Activated T-helper 1 cell treated with anti-CD3 and anti-CD28 coated beads, Interleukin-12 subunit alpha, Interleukin-12 subunit beta, Interleukin-2, Interleukin-4 antibody, amounts not matched to agents 30 ng/mL and 10 ng/mL and 1 ng/mL, durations not matched to agents 14 hours and 24 hours and 36 hours (primary cell): ENCODE data around the gene MCM9. TPM values are rescaled to one million over a fixed set of nuclear protein-coding genes. Genes with fewer than 3 reads are reported as not detected.

ENCODE experiments used
- DNase-seq: peaks from one replicate; pipeline ENCODE4 v3.0.0; 2021; ENCODE audit warnings: low spot score
- H3K27ac Mint-ChIP-seq: one replicate; pipeline ENCODE4 v1.8.0; 2021; ENCODE audit warnings: mild to moderate bottlenecking, mixed read lengths
- H3K27me3 Mint-ChIP-seq: one replicate; pipeline ENCODE4 v1.8.0; 2022; ENCODE audit warnings: mild to moderate bottlenecking, moderate library complexity, mixed read lengths; ENCODE audit not compliant: insufficient read depth
- H3K36me3 Mint-ChIP-seq: one replicate; pipeline ENCODE4 v1.8.0; 2021; ENCODE audit warnings: low read depth, mixed read lengths
- H3K4me1 Mint-ChIP-seq: one replicate; pipeline ENCODE4 v1.8.0; 2021; ENCODE audit warnings: low read depth, mixed read lengths
- H3K4me3 Mint-ChIP-seq: one replicate; pipeline ENCODE4 v1.8.0; 2021; ENCODE audit warnings: mild to moderate bottlenecking, moderate library complexity, mixed read lengths
- H3K9me3 Mint-ChIP-seq: one replicate; pipeline ENCODE4 v1.8.0; 2021; ENCODE audit warnings: mixed read lengths
- intact Hi-C: fragments of 100-400 bp; cut with micrococcal nuclease; formaldehyde crosslinking; loops from one replicate; pipeline ENCODE4 v1.15.1; 2024
- total RNA-seq: library from RNA; stranded (reverse); gene quantifications from 2 replicates; pipeline ENCODE4 v1.2.3, GENCODE V29; 2022

Gene MCM9
- 19.8 and 24.4 TPM in 2 replicates for total RNA-seq

DNA sequence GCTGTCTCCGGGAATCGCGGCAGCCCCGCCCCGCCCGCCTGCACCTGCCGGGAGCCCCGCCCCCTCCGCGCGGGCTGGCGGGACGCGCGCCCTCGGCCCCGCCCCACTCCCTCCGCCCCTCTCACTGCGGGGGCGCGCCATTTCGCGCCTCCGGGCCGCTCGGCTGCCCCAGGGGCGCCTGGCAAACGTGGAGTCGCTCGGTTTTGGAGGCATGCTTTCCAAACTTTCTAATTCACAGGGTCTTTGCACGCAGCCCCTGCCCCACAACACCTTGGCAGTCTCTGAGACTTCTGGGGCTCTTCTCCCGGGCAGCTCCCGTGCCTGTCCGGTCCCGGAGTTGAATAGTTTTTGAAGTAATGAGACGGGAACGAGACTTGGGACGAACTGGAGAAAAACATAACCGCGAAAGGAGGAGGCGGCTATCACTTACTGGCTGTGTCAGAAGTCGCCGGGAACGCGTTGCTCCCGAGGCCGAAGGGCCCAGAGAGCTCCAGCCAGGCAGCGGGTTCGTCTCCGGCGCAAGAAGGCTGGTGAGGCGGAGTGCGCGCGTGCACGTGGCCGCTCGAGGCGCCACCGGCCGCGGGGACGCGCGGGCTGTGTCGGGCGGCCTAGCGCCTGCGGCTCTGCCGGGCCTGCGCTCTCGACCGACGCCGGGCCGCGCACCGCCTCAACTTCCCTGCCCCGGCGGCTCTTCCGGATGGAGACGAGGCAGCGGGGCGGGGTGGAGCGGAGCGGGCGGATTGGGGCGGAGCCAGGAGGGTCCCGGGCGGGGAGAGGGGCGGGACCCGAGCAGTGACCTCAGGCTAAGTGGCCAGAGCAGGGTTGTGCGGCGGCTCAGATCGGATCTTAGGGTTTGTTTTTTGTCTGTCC is at the start of gene MCM9:
Gene MCM9, minus strand, starts transcription at position 699 of the 870 bp plus-strand sequence. CDS start 3,436 bp downstream, outside the sequence.
- H3K36me3 Mint-ChIP-seq: peaks cover 10% of the 10 kb centered on the region
- peaks cover 40% of the 10 kb centered on the region for H3K4me1 Mint-ChIP-seq
- intact Hi-C loops: loop anchor here (1.0 to 10.0 kb wide), 8 partner anchors 40 to 1260 kb away; partner anchors contain the start of genes ASF1A, CEP85L and NUS1
- no peaks in the 10 kb centered on the region for H3K9me3 Mint-ChIP-seq
- no peaks in the 10 kb centered on the region for H3K27me3 Mint-ChIP-seq
- peak within 1 kb of the TSS; percentile 93 for H3K27ac Mint-ChIP-seq
- peak; percentile 86 for DNase-seq
- peak within 1 kb of the TSS; percentile 91 for H3K4me3 Mint-ChIP-seq

DNA sequence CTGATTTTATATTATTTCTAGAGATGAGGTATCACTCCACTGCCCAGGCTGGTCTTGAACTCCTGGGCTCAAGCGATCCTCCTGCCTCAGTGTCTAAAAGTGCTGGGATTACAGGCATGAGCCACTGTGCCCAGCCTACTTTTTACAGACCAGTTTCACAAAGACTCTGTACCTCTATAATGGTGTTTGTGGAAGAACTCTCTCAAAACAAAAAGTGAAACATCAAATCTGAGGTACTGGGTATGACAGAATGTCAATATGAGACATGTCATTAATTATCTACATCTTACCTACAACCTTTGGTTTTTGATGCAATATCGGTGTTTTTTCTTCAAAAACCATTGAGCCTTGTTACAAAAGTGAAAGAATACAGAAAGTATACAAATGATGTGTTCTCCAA is 49.4 kb upstream of the MCM9 start:
- intact Hi-C loops: no loop called here
- Mint-ChIP-seq H3K9me3 (no peaks in the 10 kb centered on the region), H3K27me3 (no peaks in the 10 kb centered on the region), H3K4me1 (peaks cover 7% of the 10 kb centered on the region), H3K27ac (no peak overlapping the region), H3K36me3 (peaks cover 3% of the 10 kb centered on the region), H3K4me3 (no peak overlapping the region)
- no peak for DNase-seq

- Mint-ChIP-seq H3K36me3 (peaks cover 12% of the 10 kb centered on the region), H3K4me3 (no peak overlapping the region), H3K27ac (no peak overlapping the region), H3K9me3 (no peaks in the 10 kb centered on the region), H3K4me1 (peaks cover 7% of the 10 kb centered on the region), H3K27me3 (no peaks in the 10 kb centered on the region)
- DNase-seq: no peak
- intact Hi-C loops: no loop called here
Observed at GRCh38 chr6:118982575-118982911, 47.6 kb upstream of the MCM9 start.

GRCh38 chr6:118981884-118982574 is 47.1 kb upstream of the MCM9 start:
- H3K4me3 Mint-ChIP-seq: no peak overlapping the region
- intact Hi-C loops: no loop called here
- peaks cover 12% of the 10 kb centered on the region for H3K36me3 Mint-ChIP-seq
- no peak for DNase-seq
- peaks cover 7% of the 10 kb centered on the region for H3K4me1 Mint-ChIP-seq
- H3K27me3 Mint-ChIP-seq: no peaks in the 10 kb centered on the region
- H3K9me3 Mint-ChIP-seq: no peaks in the 10 kb centered on the region
- no peak overlapping the region for H3K27ac Mint-ChIP-seq

- no peak overlapping the region for H3K4me3 Mint-ChIP-seq
- H3K9me3 Mint-ChIP-seq: no peaks in the 10 kb centered on the region
Observed at GRCh38 chr6:118980063-118980462, 45.1 kb upstream of the MCM9 start.

GRCh38 chr6:118974790-118975189 is 39.8 kb upstream of the MCM9 start:
- H3K27ac Mint-ChIP-seq: no peak overlapping the region
- H3K36me3 Mint-ChIP-seq: peaks cover 9% of the 10 kb centered on the region
- no peak for DNase-seq
- no peaks in the 10 kb centered on the region for H3K27me3 Mint-ChIP-seq
- no peaks in the 10 kb centered on the region for H3K9me3 Mint-ChIP-seq
- H3K4me1 Mint-ChIP-seq: no peaks in the 10 kb centered on the region
- H3K4me3 Mint-ChIP-seq: no peak overlapping the region
- intact Hi-C loops: no loop called here

More at GRCh38 chr6:118980063-118980462, 45.1 kb upstream of the MCM9 start:
- H3K27me3 Mint-ChIP-seq: no peaks in the 10 kb centered on the region
- intact Hi-C loops: no loop called here
- DNase-seq: no peak
- H3K4me1 Mint-ChIP-seq: peaks cover 2% of the 10 kb centered on the region
- H3K27ac Mint-ChIP-seq: no peak overlapping the region
- H3K36me3 Mint-ChIP-seq: peaks cover 12% of the 10 kb centered on the region

- no peak overlapping the region for H3K4me3 Mint-ChIP-seq
- peaks cover 2% of the 10 kb centered on the region for H3K36me3 Mint-ChIP-seq
- no peaks in the 10 kb centered on the region for H3K9me3 Mint-ChIP-seq
- peaks cover 4% of the 10 kb centered on the region for H3K4me1 Mint-ChIP-seq
- no peaks in the 10 kb centered on the region for H3K27me3 Mint-ChIP-seq
- intact Hi-C loops: no loop called here
- no peak overlapping the region for H3K27ac Mint-ChIP-seq
- no peak for DNase-seq
Observed at GRCh38 chr6:118971682-118972081, 36.7 kb upstream of the MCM9 start.

DNA sequence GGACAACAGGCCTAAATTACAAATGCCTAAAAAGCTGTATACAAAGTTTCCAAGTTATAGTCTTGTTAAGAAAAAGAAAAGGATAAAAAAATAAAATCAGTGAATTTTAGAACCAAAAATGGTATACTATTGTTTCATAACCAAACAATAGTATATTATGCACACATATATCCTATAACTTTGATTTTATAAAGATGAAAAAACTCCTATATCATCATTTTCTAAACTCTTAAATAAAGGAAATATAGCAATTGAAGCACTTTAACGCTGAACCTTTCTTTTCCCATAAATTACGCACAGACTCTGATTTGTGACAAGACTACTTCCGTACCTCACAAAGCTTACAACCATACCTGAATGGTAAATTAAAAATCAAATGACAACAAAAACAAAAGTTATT is 35.9 kb upstream of the MCM9 start:
- no peak for DNase-seq
- no peak overlapping the region for H3K4me3 Mint-ChIP-seq
- peaks cover 2% of the 10 kb centered on the region for H3K36me3 Mint-ChIP-seq
- H3K27me3 Mint-ChIP-seq: no peaks in the 10 kb centered on the region
- intact Hi-C loops: no loop called here
- H3K4me1 Mint-ChIP-seq: peaks cover 4% of the 10 kb centered on the region
- no peak overlapping the region for H3K27ac Mint-ChIP-seq
- H3K9me3 Mint-ChIP-seq: no peaks in the 10 kb centered on the region

DNA sequence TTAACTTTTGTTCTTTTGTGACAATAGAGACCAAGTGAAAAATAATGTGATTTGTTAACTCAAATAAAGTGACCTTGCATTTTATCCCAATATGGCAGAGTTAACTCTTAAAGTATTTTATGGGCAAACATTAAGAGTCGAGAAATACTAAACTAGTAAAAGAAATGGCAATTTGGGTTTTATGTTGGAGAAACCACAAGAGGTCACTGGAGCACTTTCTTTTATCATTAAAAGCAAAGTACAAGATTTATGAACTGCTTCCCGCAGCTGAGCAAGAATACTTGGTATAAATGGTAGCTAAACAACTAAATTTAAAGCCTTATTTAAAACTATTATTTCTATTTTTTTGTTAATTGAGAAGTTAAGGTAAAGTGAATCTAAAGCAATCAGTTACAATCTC is 33.5 kb upstream of the MCM9 start:
- intact Hi-C loops: loop anchor here (1.0 to 10.0 kb wide), 2 partner anchors 142 to 684 kb away; no protein-coding TSS in a partner anchor
- Mint-ChIP-seq H3K4me1 (peaks cover 4% of the 10 kb centered on the region), H3K36me3 (peaks cover 2% of the 10 kb centered on the region), H3K27ac (no peak overlapping the region), H3K27me3 (no peaks in the 10 kb centered on the region), H3K4me3 (no peak overlapping the region), H3K9me3 (no peaks in the 10 kb centered on the region)
- DNase-seq: no peak

DNA sequence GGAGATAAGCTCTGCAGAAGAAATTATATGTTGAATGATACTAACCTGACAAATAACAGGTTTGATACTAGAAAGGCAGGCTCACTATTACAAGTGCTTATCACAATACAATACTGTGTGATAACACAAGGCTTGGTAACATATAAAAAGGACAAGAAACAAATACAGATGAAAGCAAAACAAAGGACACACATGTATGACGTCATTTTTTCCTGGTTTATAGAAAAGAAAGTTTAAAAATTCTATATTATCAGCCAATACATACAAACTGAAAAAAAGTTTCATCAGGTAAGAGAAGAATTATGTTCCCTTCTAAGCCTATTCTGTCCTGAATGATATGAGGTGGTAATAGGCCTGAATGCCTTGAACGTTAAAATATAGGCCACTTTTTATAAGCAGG is 32.3 kb upstream of the MCM9 start:
- H3K9me3 Mint-ChIP-seq: no peaks in the 10 kb centered on the region
- H3K36me3 Mint-ChIP-seq: peaks cover 2% of the 10 kb centered on the region
- H3K4me3 Mint-ChIP-seq: no peak overlapping the region
- H3K4me1 Mint-ChIP-seq: peaks cover 4% of the 10 kb centered on the region
- no peaks in the 10 kb centered on the region for H3K27me3 Mint-ChIP-seq
- no peak overlapping the region for H3K27ac Mint-ChIP-seq
- no peak for DNase-seq
- intact Hi-C loops: loop anchor here (10.0 kb wide), 1 partner anchor 682 kb away; no protein-coding TSS in a partner anchor

DNA sequence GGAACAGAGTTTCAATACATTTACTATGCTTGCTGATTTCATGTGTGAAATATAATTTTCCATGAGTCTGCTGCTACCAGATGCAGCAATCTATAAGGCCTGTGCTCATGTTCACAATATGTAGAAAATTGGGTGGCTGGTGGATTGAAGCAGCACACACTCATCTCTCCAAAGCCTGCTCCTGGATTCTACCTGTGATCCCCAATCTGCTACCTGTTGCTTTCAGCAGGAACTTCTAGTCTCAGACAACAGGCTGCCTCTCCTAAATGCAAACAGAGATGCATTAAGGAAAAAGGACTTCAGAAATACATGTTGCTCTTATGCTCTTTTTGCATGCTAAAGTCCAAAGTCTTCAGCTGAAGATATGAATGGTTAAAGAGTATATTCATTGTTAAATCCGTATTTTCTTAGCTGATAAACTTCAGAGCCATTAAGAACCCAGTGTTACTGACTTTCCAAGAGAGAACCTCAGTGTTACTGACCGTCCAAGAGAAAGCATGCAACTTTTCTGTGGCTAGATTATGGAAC is 30.9 kb upstream of the MCM9 start:
- Mint-ChIP-seq H3K4me3 (no peak overlapping the region), H3K4me1 (peaks cover 4% of the 10 kb centered on the region), H3K27ac (no peak overlapping the region), H3K9me3 (no peaks in the 10 kb centered on the region), H3K27me3 (no peaks in the 10 kb centered on the region), H3K36me3 (peaks cover 2% of the 10 kb centered on the region)
- intact Hi-C loops: loop anchor here (10.0 kb wide), 1 partner anchor 681 kb away; no protein-coding TSS in a partner anchor
- no peak for DNase-seq

- H3K4me3 Mint-ChIP-seq: no peak overlapping the region
- H3K27ac Mint-ChIP-seq: no peak overlapping the region
- intact Hi-C loops: loop anchor here (10.0 kb wide), 1 partner anchor 681 kb away; no protein-coding TSS in a partner anchor
- no peak for DNase-seq
- no peaks in the 10 kb centered on the region for H3K9me3 Mint-ChIP-seq
- no peaks in the 10 kb centered on the region for H3K27me3 Mint-ChIP-seq
- H3K36me3 Mint-ChIP-seq: peaks cover 2% of the 10 kb centered on the region
- H3K4me1 Mint-ChIP-seq: peaks cover 4% of the 10 kb centered on the region
Observed at GRCh38 chr6:118965371-118965770, 30.4 kb upstream of the MCM9 start.

- no peak for DNase-seq
- intact Hi-C loops: loop anchor here (1.0 to 10.0 kb wide), 2 partner anchors 147 to 678 kb away; no protein-coding TSS in a partner anchor
- no peak overlapping the region for H3K4me3 Mint-ChIP-seq
- no peaks in the 10 kb centered on the region for H3K27me3 Mint-ChIP-seq
- peaks cover 7% of the 10 kb centered on the region for H3K36me3 Mint-ChIP-seq
- peaks cover 18% of the 10 kb centered on the region for H3K4me1 Mint-ChIP-seq
- no peaks in the 10 kb centered on the region for H3K9me3 Mint-ChIP-seq
- H3K27ac Mint-ChIP-seq: no peak overlapping the region
Observed at GRCh38 chr6:118963003-118963402, 28.0 kb upstream of the MCM9 start.
